ENCODE data around the gene GABBR2.

GABBR2 gene

GRCh38 chr9:98720402-98720801 lies 11.7 kb upstream of the GABBR2 start:
- no peak for DNase-seq (ENCODE audit: low read depth)

DNA sequence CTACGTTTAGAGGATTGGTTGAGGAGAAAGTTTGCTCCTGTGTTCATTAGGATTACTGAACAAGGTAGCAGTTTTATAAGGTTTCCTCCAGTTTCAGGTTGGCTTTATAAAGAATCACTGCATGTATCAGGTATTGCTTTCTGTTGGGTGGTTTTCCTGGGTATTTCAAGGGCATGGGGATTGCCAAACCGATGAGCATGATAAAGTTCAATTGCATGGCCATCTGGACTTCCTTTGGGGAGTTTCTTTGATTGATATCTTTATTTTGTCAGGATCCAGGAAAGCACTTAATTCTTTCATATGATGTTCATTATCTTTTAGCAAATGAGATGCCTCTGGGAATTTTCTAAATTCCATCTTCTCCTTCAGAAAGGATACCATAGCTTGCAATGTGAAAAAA lies 10.3 kb upstream of the GABBR2 start:
- DNase-seq (ENCODE audit: low read depth) = no peak

DNA sequence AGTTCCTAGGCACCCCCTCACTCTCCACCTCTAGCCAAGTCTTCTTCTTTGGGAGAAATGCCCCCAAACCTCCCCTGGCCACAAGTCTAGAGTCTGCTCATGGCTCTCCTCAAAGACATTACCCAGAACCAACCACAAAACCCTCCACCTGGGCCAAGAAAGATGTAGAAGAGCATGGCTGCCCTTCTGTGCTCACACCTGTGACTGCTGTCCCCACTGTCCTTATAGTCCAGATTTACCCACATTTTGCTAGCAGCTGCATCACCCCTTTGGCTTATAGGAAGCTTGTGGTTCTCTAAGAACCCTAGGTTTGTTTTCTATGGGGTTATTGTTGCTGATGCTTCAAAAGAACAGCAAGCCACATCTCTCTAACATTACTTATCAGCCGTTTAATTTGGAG lies 6.1 kb upstream of the GABBR2 start:
- DNase-seq (ENCODE audit: low read depth) = no peak

DNA sequence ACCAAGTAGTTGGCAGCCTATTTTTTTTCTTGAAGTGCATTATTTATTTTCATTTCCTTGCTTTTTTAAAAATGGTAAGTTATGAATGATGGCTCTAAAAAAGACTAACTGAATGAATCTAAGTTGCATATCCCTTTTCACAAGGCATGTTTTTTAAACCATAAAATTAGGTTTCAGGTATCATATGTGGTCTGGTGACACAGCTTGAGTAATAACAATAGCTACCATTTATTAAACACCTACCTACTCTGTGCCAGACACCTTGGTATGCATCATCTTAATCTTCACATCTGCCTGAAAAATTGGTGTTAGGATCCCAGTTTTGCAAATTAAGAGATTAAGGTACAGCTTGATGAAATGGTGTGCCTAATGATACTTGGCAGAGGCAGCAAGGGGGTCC lies 4.3 kb upstream of the GABBR2 start:
- DNase-seq (ENCODE audit: low read depth) = no peak

DNA sequence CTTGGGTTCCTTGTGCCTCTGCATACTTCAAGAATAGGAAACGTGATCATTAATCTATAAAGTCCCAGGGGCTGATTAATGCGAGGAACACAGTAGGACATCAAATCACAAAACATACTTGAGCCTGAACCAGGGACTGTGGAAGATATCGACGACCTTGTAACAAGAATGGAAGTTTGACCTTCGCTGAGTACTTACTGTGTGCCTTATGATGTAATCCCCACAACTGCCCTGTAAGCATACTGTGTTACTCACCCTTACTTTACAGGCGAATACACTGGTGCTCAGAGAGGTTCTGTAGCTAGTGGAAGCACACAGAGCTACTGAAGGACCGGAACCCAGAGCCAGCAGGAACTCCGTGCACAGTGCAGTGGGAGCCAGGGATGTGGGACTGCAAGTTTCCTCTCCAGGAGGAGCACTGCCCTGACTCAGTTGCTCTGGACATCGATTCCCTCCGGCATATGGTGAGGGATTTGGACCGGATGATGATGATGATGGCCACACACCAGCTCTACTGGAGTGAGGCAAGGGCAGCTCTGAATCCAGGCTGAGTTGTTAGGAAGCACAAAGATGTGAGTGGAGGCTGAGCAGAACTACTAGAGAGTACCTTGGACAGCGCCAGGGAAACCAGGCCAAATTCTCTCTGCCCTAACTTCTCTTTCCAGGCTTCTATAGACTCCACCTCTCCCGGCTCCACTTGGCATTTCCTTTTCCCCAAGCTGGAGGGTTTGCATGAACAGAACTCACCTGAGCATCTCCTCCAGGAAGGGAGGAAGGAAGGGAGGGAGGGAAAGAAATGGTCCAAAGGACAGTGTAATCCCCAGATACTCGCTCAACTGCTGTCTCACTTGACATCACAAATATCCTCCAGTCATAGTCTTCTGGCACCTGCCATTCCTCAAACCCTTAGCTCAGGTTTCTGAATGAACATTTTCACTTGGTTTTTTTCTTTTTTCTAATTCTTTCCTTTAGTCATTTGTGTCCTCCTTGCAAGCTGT lies 1.5 kb upstream of the GABBR2 start:
- DNase-seq (ENCODE audit: low read depth) = no peak

DNA sequence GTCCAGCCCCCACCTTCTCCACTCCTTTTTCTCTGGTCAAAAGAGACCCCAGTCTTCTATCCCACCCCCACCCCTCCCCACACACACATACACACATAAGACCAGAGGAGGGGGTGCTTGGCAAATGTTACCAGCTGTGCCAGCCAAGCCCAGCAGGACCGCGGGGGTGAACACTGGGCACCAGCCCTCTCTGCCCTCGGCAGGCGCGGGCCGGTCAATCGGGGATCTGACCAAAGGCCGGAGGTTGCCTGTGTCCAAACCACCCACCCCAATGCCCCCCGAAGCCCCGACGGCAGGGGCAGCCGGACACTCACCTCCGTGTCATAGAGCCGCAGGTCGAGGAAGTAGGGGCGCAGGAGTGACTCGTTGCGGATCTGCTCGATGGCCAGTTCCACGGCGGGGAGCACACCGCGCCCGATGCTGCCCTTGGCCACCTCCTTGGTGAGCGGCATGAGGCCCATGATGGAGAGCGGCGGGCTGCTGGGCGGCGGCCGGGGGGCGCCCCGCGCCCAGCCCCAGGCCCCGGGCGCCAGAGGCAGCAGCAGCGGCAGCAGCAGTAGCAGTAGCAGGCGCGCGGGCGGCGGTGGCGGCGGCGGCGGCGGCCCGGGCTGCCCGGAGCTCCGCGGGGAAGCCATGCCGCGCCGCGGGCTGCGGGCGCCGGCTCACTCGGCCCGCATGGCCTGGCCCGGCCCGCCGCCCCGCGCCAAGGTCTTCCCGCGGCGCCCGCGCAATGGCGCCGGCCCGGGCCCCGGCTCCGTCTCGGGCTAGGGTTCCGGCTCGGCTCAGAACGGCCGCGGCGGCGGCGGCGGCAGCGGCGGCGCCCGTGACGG lies 417 bp downstream of the GABBR2 start:
- no peak for DNase-seq (ENCODE audit: low read depth)

DNA sequence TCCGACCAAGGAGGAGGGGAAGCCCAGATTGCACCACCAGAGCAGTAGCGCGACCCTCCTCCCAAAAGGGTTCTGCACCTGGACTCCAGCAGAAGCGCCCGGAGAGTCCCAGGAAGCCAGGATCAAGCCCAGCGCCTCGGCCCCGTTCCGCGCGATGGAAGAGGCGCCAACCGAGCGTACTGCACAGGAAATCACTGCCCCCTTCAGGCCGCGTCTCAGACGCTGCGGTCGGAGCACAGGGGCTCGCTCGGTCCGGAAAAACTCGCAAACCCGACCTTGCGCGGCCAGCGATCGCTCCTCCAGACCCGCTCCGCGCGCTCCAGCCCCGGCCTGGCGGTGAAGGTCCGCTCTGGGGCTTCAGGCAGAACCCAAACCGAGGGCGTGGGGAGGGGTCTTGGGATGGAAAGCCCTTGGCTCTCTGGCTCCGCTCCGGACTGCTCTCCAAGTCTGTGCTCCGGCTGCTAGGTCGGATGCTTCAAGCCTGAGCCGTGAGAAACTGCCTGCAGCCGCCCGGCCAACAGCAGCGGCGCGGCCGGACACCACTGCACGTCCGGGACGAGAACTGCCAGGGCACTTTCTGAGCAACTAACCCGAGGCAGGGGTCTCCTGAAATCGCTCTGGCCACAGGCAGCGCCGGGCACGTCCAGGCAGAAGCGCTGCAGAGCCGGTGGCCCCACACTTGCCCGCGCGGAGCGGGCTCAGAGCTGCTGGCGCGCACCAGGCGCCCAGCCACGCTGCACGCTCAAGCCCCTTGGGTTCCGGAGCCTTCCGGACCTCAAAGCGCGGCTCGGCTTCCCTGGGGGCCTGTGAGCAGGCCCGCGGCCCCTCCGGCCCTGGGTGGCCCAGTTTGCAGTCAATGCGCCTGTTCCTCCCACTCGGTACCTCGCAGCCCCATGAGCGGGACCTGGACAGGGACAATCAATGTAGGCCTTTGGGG lies 1.3 kb downstream of the GABBR2 start:
- DNase-seq (ENCODE audit: low read depth) = peak; percentile 30

GRCh38 chr9:98706651-98707165 lies 2.0 kb downstream of the GABBR2 start:
- DNase-seq (ENCODE audit: low read depth) = no peak

- no peak for DNase-seq (ENCODE audit: low read depth)
Observed at GRCh38 chr9:98702835-98703380, 5.8 kb downstream of the GABBR2 start.

DNA sequence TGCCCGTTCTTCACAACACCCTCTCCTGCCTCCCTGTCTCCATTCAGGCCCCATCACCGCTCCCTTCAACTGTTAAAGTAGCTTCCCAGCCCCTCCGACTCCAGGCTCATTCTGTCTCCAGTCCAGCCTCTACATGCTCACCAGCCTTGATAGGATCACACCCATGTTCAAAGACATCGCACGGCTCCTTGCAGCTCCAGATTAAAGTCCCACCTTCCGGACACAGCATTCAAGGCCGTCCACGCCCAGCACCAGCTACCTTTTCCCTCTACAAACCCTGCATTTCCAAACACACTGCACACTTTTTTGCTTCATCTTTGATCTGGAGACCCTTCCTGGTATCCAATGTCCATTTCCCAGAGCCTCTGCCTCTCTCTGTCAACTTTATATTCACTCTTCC lies 6.4 kb downstream of the GABBR2 start:
- DNase-seq (ENCODE audit: low read depth) = no peak

DNA sequence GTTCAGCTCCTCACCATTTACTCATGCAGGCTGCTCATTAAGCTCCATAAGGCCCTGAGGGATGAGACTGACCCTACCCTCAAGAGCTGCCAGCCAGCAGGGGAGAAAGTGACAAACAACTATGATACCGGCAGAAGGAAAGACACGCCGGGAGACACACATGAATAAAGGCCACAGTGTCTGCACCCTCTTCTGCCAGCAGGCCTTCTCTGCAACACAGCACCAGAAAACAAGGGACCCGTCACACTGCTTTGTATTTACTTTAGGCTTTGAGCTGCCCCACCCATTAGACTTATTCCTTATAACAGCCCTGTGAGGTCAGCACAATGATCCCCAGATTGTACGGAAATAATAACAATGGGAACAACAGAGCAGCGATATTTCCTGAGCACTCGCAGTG lies 7.2 kb downstream of the GABBR2 start:
- DNase-seq (ENCODE audit: low read depth) = no peak

DNA sequence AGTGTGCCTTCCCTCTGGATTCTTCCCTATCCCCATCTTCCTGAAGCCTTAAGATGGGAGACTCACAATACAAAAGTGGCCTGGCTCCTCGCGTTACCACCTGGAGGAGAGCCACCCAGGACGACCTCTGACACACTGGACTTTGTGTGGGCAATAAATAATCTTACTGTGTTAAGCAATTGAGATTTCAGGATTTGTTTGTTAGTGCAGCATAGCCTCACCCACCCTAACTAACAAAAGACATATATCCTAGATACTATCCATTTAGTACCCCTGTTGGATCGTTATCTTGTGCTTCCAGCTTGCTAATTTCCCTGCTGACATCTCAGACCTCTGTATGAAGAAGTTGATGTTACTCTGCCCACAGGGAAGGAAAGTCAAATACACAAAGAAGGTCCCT lies 7.9 kb downstream of the GABBR2 start:
- no peak for DNase-seq (ENCODE audit: low read depth)

GRCh38 chr9:98698856-98699255 lies 9.9 kb downstream of the GABBR2 start:
- no peak for DNase-seq (ENCODE audit: low read depth)

DNA sequence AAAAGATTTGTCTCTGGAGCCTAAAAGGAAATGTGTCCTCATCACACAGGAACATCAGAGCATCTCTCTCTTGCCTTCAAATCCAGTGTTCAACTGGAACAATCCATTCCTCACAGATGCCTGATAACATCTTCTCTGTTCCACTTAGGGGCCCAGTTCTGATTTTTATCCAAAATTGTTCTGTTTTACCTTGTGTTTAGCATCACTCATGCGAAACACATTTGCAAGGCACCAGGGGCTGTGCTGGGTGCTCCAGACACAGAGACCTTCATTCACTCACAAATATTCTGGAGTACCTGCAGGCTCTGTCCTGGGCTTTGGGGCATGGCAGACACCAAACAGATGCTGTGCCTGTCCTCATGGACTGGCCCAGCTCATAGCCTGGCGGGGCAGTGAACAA lies 13.8 kb downstream of the GABBR2 start:
- DNase-seq (ENCODE audit: low read depth) = no peak

DNA sequence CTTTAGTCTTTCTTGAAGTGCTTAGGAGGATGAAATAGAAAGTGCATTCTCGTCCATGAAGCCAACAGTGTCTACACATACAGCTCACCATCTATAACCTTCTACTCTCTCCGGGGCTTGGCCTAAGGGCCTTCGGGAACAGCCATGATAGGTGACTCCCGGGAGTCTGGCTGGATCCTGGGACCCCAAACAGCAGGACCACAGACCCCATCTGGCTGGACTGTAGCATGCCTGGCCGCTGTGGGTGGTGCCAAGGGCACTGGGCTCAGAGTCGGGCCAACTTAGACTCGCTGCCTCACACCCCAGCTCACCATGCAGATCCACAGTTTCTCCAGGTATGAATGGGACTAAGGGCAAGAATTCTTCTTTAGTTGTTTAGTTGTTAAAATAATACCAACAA lies 16.3 kb downstream of the GABBR2 start:
- DNase-seq (ENCODE audit: low read depth) = no peak

DNA sequence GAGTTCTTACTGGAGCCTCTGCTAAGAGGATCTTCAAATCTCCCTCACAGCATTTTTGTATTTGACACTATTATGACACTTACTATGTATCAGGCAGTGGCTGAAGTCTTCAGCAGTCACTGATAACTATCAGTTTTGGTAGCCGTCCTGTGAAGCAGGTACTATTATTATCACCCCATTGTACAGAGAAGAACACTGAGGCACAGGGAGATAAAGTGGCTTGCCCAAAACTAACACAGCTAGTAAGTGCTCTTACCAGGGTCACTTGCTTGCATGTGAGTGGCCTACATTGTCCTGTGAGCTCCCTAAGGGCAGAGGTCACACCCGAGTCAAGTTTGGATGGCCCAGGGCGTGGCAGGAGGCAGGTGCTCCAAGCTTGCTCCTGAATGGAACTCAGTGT lies 16.8 kb downstream of the GABBR2 start:
- no peak for DNase-seq (ENCODE audit: low read depth)

DNA sequence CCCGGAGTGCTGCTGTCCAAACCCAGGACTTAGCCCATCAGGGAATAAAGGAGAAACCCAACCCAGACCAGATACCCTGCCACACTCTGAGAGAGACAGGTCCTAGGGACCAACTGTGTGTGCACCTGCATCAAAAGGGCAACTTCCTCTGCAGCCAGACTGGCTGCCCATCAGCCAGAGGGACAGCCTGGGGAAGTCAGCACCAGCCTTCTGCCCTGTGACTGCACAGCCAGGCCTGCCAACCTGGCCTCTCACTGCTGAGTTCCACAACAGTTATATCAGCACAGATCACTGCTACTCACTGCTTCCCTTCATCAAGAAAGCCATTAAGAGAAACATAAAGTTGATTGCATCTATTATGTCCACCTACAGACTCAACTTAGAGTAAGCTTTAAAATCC lies 18.0 kb downstream of the GABBR2 start:
- no peak for DNase-seq (ENCODE audit: low read depth)

GRCh38 chr9:98688710-98689495 lies 19.8 kb downstream of the GABBR2 start:
- no peak for DNase-seq (ENCODE audit: low read depth)

DNA sequence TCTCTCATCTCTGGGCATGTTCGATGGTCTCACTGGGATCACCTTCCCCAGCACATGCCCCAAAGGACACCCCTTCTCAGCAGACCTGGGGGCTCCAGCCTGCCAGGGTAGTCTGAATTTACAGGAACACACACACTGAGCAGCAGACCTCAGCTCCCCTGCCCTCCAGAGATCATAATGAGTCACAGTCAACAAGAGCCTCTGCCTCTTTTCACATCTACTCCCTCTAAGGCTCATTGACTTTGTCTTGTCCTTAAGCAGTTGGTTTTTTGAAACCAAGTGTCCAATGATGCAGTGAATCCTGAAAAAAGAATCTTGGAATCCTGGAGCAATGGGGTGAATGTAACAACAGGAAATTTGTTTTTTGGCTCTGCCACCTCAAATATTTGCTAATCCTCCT lies 20.8 kb downstream of the GABBR2 start:
- no peak for DNase-seq (ENCODE audit: low read depth)

- DNase-seq (ENCODE audit: low read depth) = no peak
Observed at GRCh38 chr9:98686961-98687855, 21.5 kb downstream of the GABBR2 start.

All from activated T-cell treated with anti-CD3 and anti-CD28 coated beads for 48 hours (primary cell).